ENCODE data around the gene NAXD. TPM values are rescaled to one million over a fixed set of nuclear protein-coding genes. Genes with fewer than 3 reads are reported as not detected.

The NAXD gene
- total RNA-seq (2022; extraction: Qiagen RNA extraction) = 15.3 to 18.6 TPM (median 17.7 TPM) in 5 replicates

DNA sequence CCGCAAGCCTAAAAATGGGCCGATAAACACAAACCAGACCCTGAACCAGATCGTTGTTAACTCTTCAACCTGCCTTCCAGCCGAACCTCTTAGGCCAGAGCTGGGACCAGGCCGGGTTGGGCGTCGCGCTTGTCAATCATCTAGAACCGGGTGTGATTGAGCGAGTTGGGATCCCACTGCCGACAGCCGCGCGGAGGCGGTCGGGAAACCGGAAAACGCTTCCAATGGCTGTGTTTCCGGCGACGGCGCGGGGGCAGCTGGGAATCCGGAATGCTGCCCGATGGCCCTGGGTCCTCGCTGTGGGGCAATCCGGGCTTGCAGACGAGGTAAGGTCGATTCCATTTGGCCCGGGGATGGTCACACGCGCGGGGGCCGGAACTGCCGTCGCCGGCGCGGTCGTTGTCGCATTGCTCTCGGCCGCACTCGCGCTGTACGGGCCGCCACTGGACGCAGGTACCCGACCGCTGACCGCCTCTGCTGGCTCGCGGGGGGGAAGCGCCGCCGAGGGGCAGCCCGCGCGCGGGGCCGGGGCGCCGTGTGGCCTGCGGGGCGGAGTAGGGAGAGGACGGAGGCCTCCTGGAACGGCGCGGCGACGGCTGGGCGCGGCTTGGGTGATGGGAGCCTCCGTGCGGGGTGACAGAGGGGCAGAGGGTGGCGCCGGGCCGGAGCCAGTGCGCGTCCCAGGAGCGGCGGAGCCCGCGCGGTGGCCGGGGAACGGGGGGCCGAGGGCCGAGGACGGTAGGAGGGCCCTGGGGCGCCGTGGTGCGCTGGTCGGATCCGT lies at the start of gene NAXD:
Gene NAXD, plus strand, starts transcription at position 224 of the 781 bp plus-strand sequence. Its CDS starts 57 bp downstream, at position 281.

Other genes with a start within 250 kb of the NAXD start
- gene RAB20, start 53.8 kb upstream of the NAXD start, total RNA-seq (2022; extraction: Qiagen RNA extraction) = 2.1 to 2.5 TPM (median 2.3 TPM) in 5 replicates
- 48.9 to 60.4 TPM (median 53.5 TPM) in 5 replicates for gene CARS2, start 90.6 kb downstream of the NAXD start, total RNA-seq (2022; extraction: Qiagen RNA extraction)
- 9.2 to 10.9 TPM (median 10.7 TPM) in 5 replicates for gene ING1, start 98.2 kb downstream of the NAXD start, total RNA-seq (2022; extraction: Qiagen RNA extraction)